ENCODE results near the gene STRBP.

GRCh38 chr9:123283455-123283854 lies 15.1 kb upstream of the STRBP start:
- TF ChIP-seq CTCF (IDR thresholded peaks at IDR 0.05; ENCODE audit: borderline replicate concordance, extremely low read depth, low read length, poor library complexity, severe bottlenecking) (no peak), EZH2 (IDR thresholded peaks at IDR 0.05; ENCODE audit: borderline replicate concordance, low read depth, low read length, severe bottlenecking) (no peak)
